Smooth muscle cell (in vitro differentiated cells): ENCODE results near the gene ANKRD11. TPM values are rescaled to one million over a fixed set of nuclear protein-coding genes. Genes with fewer than 3 reads are reported as not detected.

ENCODE experiments used
- DNase-seq: peaks from one replicate; lab custom pipeline; 2025; ENCODE audit not compliant: unreplicated experiment; lab: John Stamatoyannopoulos, UW
- H2AFZ ChIP-seq: fragments of 200-600 bp; sonication (generic); 2 replicates; pipeline ENCODE4 v1.6.0; 2016; ENCODE audit warnings: antibody characterized with exemption, low read depth, mild to moderate bottlenecking
- H3F3A ChIP-seq: fragments of 200-600 bp; sonication (generic); 2 replicates; pipeline ENCODE4 v1.6.0; 2017; ENCODE audit warnings: antibody characterized with exemption, low read depth
- H3K27ac ChIP-seq: fragments of 200-600 bp; sonication (generic); 2 replicates; pipeline ENCODE4 v1.5.1; 2016; ENCODE audit warnings: low read depth, mild to moderate bottlenecking
- H3K27me3 ChIP-seq: fragments of 200-600 bp; sonication (generic); 2 replicates; pipeline ENCODE4 v1.6.1; 2016; ENCODE audit warnings: low read depth, mild to moderate bottlenecking
- H3K36me3 ChIP-seq: fragments of 200-600 bp; sonication (generic); 2 replicates; pipeline ENCODE4 v1.5.1; 2016; ENCODE audit warnings: low read depth
- H3K4me1 ChIP-seq: fragments of 200-600 bp; sonication (generic); 2 replicates; pipeline ENCODE4 v1.5.1; 2016; ENCODE audit warnings: low read depth
- H3K4me2 ChIP-seq: fragments of 200-600 bp; sonication (generic); 2 replicates; pipeline ENCODE4 v1.6.0; 2016; ENCODE audit warnings: mild to moderate bottlenecking
- H3K4me3 ChIP-seq: fragments of 200-600 bp; sonication (generic); 2 replicates; pipeline ENCODE4 v1.5.1; 2016; ENCODE audit warnings: mild to moderate bottlenecking
- H3K79me2 ChIP-seq: fragments of 200-600 bp; sonication (generic); 2 replicates; pipeline ENCODE4 v1.6.0; 2016; ENCODE audit warnings: low read depth, mild to moderate bottlenecking
- H3K9ac ChIP-seq: fragments of 200-600 bp; sonication (generic); 2 replicates; pipeline ENCODE4 v1.6.0; 2016; ENCODE audit warnings: low read depth
- H3K9me3 ChIP-seq: fragments of 200-600 bp; sonication (generic); replicated peaks from 2 replicates; pipeline ENCODE4 v1.5.1; 2016; ENCODE audit warnings: low read depth
- H4K20me1 ChIP-seq: fragments of 200-600 bp; sonication (generic); 2 replicates; pipeline ENCODE4 v1.6.0; 2016; ENCODE audit warnings: low read depth
- CTCF ChIP-seq: fragments of 200-600 bp; sonication (generic); IDR thresholded peaks from 2 replicates; pipeline ENCODE4 v1.5.1; 2017; ENCODE audit warnings: borderline replicate concordance, mild to moderate bottlenecking, antibody characterized with exemption; ENCODE audit not compliant: insufficient read depth, poor library complexity, severe bottlenecking
- WGBS: methylation state at CpG from one replicate; pipeline ENCODE4 v1.1.7; 2016; ENCODE audit warnings: low lambda C conversion rate; 5-methylcytosine and 5-hydroxymethylcytosine counted together
- polyA plus RNA-seq: library from polyadenylated mRNA; unstranded; fragments of >200 nt; fragmentation: Nextera tagmentation; extraction: Ambion mirVana; gene quantifications from 2 replicates; pipeline ENCODE4 v1.2.1, GENCODE V29; 2016
- total RNA-seq: library from RNA; depleted of rRNA; stranded (reverse); fragments of >200 nt; gene quantifications from 2 replicates; pipeline ENCODE4 v1.2.3, GENCODE V29; 2014

The ANKRD11 gene
- total and polyA plus RNA-seq, 2 experiments from 2014 or later: 31.5 to 105 TPM

GRCh38 chr16:89491238-89491869, 993 bp upstream of the ANKRD11 start:
- Histone ChIP-seq H3K36me3 (no peaks in the 10 kb centered on the region), H3F3A (peaks cover 18% of the 10 kb centered on the region), H4K20me1 (peaks cover 54% of the 10 kb centered on the region), H3K27ac (peak overlapping the region; percentile 98), H3K9ac (peak overlapping the region; percentile 97), H3K9me3 (no peaks in the 10 kb centered on the region), H3K4me1 (peaks cover 24% of the 10 kb centered on the region), H2AFZ (peak overlapping the region; percentile 89), H3K4me3 (peak overlapping the region; percentile 95), H3K4me2 (peak overlapping the region; percentile 86), H3K27me3 (no peaks in the 10 kb centered on the region), H3K79me2 (peaks cover 49% of the 10 kb centered on the region)
- WGBS: 5% methylated on average over 22 of the region's 22 CpGs
- peak; percentile 6 for TF ChIP-seq CTCF
- DNase-seq: no peak

GRCh38 chr16:89489898-89490438, 393 bp downstream of the ANKRD11 start:
- under 1% methylated on average over 37 of the region's 81 CpGs for WGBS
- Histone ChIP-seq H3F3A (peaks cover 26% of the 10 kb centered on the region), H3K79me2 (peaks cover 63% of the 10 kb centered on the region), H3K4me1 (peaks cover 34% of the 10 kb centered on the region), H3K4me2 (peak overlapping the region; percentile 86), H2AFZ (no peak overlapping the region), H3K9ac (peak overlapping the region; percentile 92), H3K27me3 (no peaks in the 10 kb centered on the region), H3K36me3 (no peaks in the 10 kb centered on the region), H3K27ac (peak overlapping the region; percentile 84), H4K20me1 (peaks cover 57% of the 10 kb centered on the region), H3K9me3 (no peaks in the 10 kb centered on the region), H3K4me3 (peak overlapping the region; percentile 95)
- no peak for TF ChIP-seq CTCF
- no peak for DNase-seq

GRCh38 chr16:89489040-89489897, 1.1 kb downstream of the ANKRD11 start:
- Histone ChIP-seq H2AFZ (no peak overlapping the region), H3K4me1 (peaks cover 41% of the 10 kb centered on the region), H4K20me1 (peaks cover 58% of the 10 kb centered on the region), H3K4me3 (peak overlapping the region; percentile 95), H3K27ac (peak overlapping the region; percentile 84), H3F3A (peaks cover 26% of the 10 kb centered on the region), H3K9ac (peak overlapping the region; percentile 92), H3K4me2 (peak overlapping the region; percentile 86), H3K36me3 (no peaks in the 10 kb centered on the region), H3K27me3 (no peaks in the 10 kb centered on the region), H3K9me3 (no peaks in the 10 kb centered on the region), H3K79me2 (peaks cover 70% of the 10 kb centered on the region)
- TF ChIP-seq CTCF: peak; percentile 7
- under 1% methylated on average over 20 of the region's 71 CpGs for WGBS
- DNase-seq: peak; percentile 62
